ENCODE measurements around the gene TXNDC8.

The TXNDC8 gene

DNA sequence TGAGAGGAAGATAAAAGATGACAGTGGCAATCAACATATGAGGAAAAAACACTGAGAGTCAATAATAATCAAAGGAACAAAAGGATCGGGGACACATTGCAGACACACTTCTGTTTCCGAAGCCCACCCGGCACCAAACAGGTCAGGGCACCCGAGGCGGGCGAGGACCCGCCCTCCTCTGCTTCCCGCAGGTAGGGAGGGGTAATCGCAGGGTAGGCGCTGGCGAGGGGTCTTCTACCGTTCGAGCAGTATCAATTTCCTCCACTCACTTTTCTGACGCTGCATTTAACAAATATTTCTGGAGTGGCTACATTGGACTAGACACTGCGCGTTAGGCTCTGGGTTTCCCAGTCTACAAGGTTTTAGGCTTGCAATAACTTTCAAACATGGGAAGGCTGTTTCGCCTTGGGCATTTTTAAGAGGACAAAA, 82.6 kb downstream of the TXNDC8 start:
- H2AFZ ChIP-seq (ENCODE audit: low read length), result no peak overlapping the region
- peaks cover 31% of the 10 kb centered on the region for H3K4me1 ChIP-seq (ENCODE audit: insufficient read depth, low read length, severe bottlenecking)
- peak overlapping the region; percentile 77 for H3K9ac ChIP-seq (ENCODE audit: low read length)
- H3K9me2 ChIP-seq (ENCODE audit: low read depth, low read length), result no peaks in the 10 kb centered on the region
- H3K4me2 ChIP-seq (ENCODE audit: low read length), result peak overlapping the region; percentile 89
- H3K9me3 ChIP-seq (ENCODE audit: low read length), result no peaks in the 10 kb centered on the region
- no peaks in the 10 kb centered on the region for H3K27me3 ChIP-seq (ENCODE audit: insufficient read depth, low read length)
- H4K20me1 ChIP-seq (ENCODE audit: insufficient read depth, low read length), result no peaks in the 10 kb centered on the region
- H3K36me3 ChIP-seq (ENCODE audit: insufficient read depth, low read length), result peaks cover 11% of the 10 kb centered on the region
- peaks cover 41% of the 10 kb centered on the region for H3K79me2 ChIP-seq (ENCODE audit: insufficient read depth, low read length)
- peak overlapping the region; percentile 93 for H3K4me3 ChIP-seq (ENCODE audit: low read depth, low read length, poor library complexity, severe bottlenecking)
- TF ChIP-seq, protein P1, sequence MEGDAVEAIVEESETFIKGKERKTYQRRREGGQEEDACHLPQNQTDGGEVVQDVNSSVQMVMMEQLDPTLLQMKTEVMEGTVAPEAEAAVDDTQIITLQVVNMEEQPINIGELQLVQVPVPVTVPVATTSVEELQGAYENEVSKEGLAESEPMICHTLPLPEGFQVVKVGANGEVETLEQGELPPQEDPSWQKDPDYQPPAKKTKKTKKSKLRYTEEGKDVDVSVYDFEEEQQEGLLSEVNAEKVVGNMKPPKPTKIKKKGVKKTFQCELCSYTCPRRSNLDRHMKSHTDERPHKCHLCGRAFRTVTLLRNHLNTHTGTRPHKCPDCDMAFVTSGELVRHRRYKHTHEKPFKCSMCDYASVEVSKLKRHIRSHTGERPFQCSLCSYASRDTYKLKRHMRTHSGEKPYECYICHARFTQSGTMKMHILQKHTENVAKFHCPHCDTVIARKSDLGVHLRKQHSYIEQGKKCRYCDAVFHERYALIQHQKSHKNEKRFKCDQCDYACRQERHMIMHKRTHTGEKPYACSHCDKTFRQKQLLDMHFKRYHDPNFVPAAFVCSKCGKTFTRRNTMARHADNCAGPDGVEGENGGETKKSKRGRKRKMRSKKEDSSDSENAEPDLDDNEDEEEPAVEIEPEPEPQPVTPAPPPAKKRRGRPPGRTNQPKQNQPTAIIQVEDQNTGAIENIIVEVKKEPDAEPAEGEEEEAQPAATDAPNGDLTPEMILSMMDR (IDR thresholded peaks at IDR 0.05; ENCODE audit: low read length), result no peak
- no peak for TF ChIP-seq EZH2 (IDR thresholded peaks at IDR 0.05; ENCODE audit: borderline replicate concordance, low read length)
- H3K27ac ChIP-seq (ENCODE audit: low read depth, low read length, poor library complexity, severe bottlenecking), result peak overlapping the region; percentile 42
- H3F3A ChIP-seq (ENCODE audit: insufficient read depth, low read length), result no peaks in the 10 kb centered on the region

DNA sequence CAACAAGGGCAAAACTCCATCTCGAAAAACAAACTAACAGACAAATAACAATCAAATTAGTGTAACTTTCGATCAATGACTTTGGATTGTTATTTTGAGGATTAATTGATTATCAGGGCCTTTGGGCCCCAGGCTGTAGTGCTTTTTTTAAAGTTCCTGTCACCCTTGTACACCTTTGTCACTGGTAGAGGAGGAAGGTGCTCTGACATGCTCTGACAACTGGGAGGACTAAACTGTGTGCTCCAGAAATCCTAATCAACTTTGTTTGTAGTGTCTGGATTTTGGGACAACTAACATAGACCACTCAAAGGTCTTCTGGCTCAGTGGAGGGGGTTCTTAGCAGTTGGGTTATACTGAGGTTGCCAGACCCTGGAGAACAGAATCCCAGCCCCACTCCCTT, 83.2 kb downstream of the TXNDC8 start:
- Histone ChIP-seq H3K9me2 (ENCODE audit: low read depth, low read length) (no peaks in the 10 kb centered on the region), H3K4me3 (ENCODE audit: low read depth, low read length, poor library complexity, severe bottlenecking) (peak overlapping the region; percentile 93), H3K27ac (ENCODE audit: low read depth, low read length, poor library complexity, severe bottlenecking) (peak overlapping the region; percentile 42), H3K9me3 (ENCODE audit: low read length) (no peaks in the 10 kb centered on the region), H3F3A (ENCODE audit: insufficient read depth, low read length) (no peaks in the 10 kb centered on the region), H2AFZ (ENCODE audit: low read length) (no peak overlapping the region), H4K20me1 (ENCODE audit: insufficient read depth, low read length) (no peaks in the 10 kb centered on the region), H3K4me2 (ENCODE audit: low read length) (peak overlapping the region; percentile 89), H3K4me1 (ENCODE audit: insufficient read depth, low read length, severe bottlenecking) (peaks cover 31% of the 10 kb centered on the region), H3K27me3 (ENCODE audit: insufficient read depth, low read length) (no peaks in the 10 kb centered on the region), H3K79me2 (ENCODE audit: insufficient read depth, low read length) (peaks cover 41% of the 10 kb centered on the region), H3K36me3 (ENCODE audit: insufficient read depth, low read length) (peaks cover 16% of the 10 kb centered on the region), H3K9ac (ENCODE audit: low read length) (peak overlapping the region; percentile 77)
- TF ChIP-seq, protein P1 (IDR thresholded peaks at IDR 0.05; ENCODE audit: low read length), result no peak
- no peak for TF ChIP-seq EZH2 (IDR thresholded peaks at IDR 0.05; ENCODE audit: borderline replicate concordance, low read length)
